ENCODE measurements around the gene LYZL4. TPM values are rescaled to one million over a fixed set of nuclear protein-coding genes. Genes with fewer than 3 reads are reported as not detected.
A peak's percentile ranks its signal among the peaks of the same experiment; 100 is the strongest.

The LYZL4 gene
- total RNA-seq, 1 donor from 2014 or later: not detected

GRCh38 chr3:42371776-42372175 lies 38.6 kb downstream of the LYZL4 start:
- DNase-seq: peak; percentile 72

GRCh38 chr3:42369832-42370231 lies 40.6 kb downstream of the LYZL4 start:
- no peak for DNase-seq

- DNase-seq: peak; percentile 59
Observed at GRCh38 chr3:42369304-42369703, 41.1 kb downstream of the LYZL4 start.

- DNase-seq: no peak
Observed at GRCh38 chr3:42368861-42369260, 41.5 kb downstream of the LYZL4 start.

- DNase-seq: no peak
Observed at GRCh38 chr3:42367903-42368302, 42.5 kb downstream of the LYZL4 start.

GRCh38 chr3:42366550-42366949 lies 43.9 kb downstream of the LYZL4 start:
- DNase-seq: no peak

- DNase-seq: no peak
Observed at GRCh38 chr3:42357335-42357734, 53.1 kb downstream of the LYZL4 start.

- no peak for DNase-seq
Observed at GRCh38 chr3:42355612-42356011, 54.8 kb downstream of the LYZL4 start.

- no peak for DNase-seq
Observed at GRCh38 chr3:42353631-42354030, 56.8 kb downstream of the LYZL4 start.

- DNase-seq: no peak
Observed at GRCh38 chr3:42351207-42351606, 59.2 kb downstream of the LYZL4 start.

- DNase-seq: no peak
Observed at GRCh38 chr3:42349765-42350594, 60.4 kb downstream of the LYZL4 start.

- no peak for DNase-seq
Observed at GRCh38 chr3:42347928-42348327, 62.5 kb downstream of the LYZL4 start.

Other genes with a start within 250 kb of the LYZL4 start
- 14.7 TPM for gene CCK, start 144.4 kb downstream of the LYZL4 start, total RNA-seq
- gene VIPR1, start 92.0 kb upstream of the LYZL4 start, total RNA-seq: 0.16 TPM
- gene SEC22C, start 171.4 kb upstream of the LYZL4 start, total RNA-seq: 78.5 TPM
- 26.4 TPM for gene SS18L2, start 180.2 kb upstream of the LYZL4 start, total RNA-seq
- gene NKTR, start 190.1 kb upstream of the LYZL4 start, total RNA-seq: 246 TPM
- gene ZBTB47, start 243.1 kb upstream of the LYZL4 start, total RNA-seq: 22.1 TPM